22Rv1 (cell line): ENCODE results near the gene CTNNA3.

ENCODE experiments used
- ZFX ChIP-seq: fragments of 450-650 bp; IDR thresholded peaks from 2 replicates; pipeline ENCODE4 v1.6.1; 2017; ENCODE audit warnings: antibody characterized with exemption, borderline replicate concordance
- TF ChIP-seq, protein P1 (sequence below): fragments of 450-650 bp; IDR thresholded peaks from 2 replicates; pipeline ENCODE4 v1.5.1; 2017; ENCODE audit warnings: mild to moderate bottlenecking

DNA sequence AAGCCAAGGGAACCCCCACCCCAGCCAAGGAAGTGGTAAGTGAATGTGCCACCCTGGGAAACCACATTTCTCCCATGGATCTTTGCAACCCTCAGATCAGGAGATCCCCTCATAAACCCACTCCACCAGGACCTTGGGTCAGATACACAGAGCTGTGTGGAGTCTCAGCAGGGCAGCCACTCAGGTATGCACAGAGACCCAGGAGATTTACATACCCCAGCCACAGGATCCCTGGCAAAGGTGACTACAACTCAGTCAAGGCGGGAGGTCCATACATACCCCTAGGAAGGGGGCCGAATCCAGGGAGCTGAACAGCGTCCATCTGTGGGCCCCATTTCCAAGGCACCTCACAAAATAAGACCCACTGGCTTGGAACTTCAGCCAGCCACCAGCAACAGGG, 293.4 kb downstream of the CTNNA3 start:
- TF ChIP-seq, protein P1, sequence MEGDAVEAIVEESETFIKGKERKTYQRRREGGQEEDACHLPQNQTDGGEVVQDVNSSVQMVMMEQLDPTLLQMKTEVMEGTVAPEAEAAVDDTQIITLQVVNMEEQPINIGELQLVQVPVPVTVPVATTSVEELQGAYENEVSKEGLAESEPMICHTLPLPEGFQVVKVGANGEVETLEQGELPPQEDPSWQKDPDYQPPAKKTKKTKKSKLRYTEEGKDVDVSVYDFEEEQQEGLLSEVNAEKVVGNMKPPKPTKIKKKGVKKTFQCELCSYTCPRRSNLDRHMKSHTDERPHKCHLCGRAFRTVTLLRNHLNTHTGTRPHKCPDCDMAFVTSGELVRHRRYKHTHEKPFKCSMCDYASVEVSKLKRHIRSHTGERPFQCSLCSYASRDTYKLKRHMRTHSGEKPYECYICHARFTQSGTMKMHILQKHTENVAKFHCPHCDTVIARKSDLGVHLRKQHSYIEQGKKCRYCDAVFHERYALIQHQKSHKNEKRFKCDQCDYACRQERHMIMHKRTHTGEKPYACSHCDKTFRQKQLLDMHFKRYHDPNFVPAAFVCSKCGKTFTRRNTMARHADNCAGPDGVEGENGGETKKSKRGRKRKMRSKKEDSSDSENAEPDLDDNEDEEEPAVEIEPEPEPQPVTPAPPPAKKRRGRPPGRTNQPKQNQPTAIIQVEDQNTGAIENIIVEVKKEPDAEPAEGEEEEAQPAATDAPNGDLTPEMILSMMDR = no peak
- TF ChIP-seq ZFX = no peak
